ENCODE measurements around the gene ZFYVE27.

DNA sequence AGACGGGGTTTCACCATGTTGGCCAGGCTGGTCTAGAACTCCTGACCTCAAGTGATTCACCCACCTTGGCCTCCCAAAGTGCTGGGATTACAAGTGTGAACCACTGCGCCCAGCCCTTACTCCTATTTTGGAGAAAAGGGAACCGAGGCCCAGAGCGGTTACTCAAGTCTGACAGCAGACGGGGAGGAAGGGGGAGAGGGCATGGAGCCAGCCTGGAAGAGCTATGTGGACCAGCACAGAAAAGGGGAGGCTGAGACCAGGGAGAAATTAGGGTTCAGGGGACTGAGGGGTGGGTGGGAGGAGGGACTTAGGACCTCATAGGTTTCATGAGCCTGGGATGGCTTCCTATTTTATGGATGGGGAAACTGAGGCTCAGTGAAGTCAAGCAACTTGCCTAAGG, 33.3 kb downstream of the ZFYVE27 start:
- TF ChIP-seq EZH2 (IDR thresholded peaks at IDR 0.05; ENCODE audit: insufficient read depth, poor library complexity, severe bottlenecking), result no peak
- no peak for TF ChIP-seq EZH2phosphoT487 (IDR thresholded peaks at IDR 0.05; ENCODE audit: insufficient read depth, low read depth)

Measured in GM23248 (cell line).